ENCODE measurements around the gene RARG. TPM values are rescaled to one million over a fixed set of nuclear protein-coding genes. Genes with fewer than 3 reads are reported as not detected.

Gene RARG
- total and polyA plus RNA-seq, 11 donors, result 6.4 to 22.5 (median 14.4) TPM

- WGBS, 4 donors, result 87 to 93% (median 92%) methylated on average over 12 to 13 of the region's 13 CpGs
- ATAC-seq (no peak), DNase-seq (no peak)
- Histone ChIP-seq H3K4me3 (peak overlapping the region in 7 of 12 donors; percentile 66 to 97 (median 87)), H3K27me3 (no peaks in the 10 kb centered on the region), H3K27ac (peak overlapping the region in 3 of 12 donors; percentile 91 to 96 (median 92)), H3K4me1 (peaks cover 0 to 39% (median 24%) of the 10 kb centered on the region in 12 donors), H3K36me3 (peaks cover 0 to 26% (median 16%) of the 10 kb centered on the region in 9 donors), H3K9me3 (no peaks in the 10 kb centered on the region)
- no peak for TF ChIP-seq POLR2A (IDR thresholded peaks at IDR 0.05)
- no peak for TF ChIP-seq CTCF (IDR thresholded peaks at IDR 0.05)
- intact Hi-C loops (cut with DNase I), result loop anchor here in 2 of 10 donors (2.0 to 5.0 kb wide), 2 partner anchors 32 to 41 kb away; no protein-coding TSS in a partner anchor
Observed at GRCh38 chr12:53253298-53253697, 21.3 kb upstream of the RARG start.

GRCh38 chr12:53252349-53252916 is 20.4 kb upstream of the RARG start:
- TF ChIP-seq POLR2A (IDR thresholded peaks at IDR 0.05) (no peak), CTCF (IDR thresholded peaks at IDR 0.05) (peak in 1 of 12 donors; percentile 19)
- H3K36me3 ChIP-seq, result peaks cover 0 to 26% (median 16%) of the 10 kb centered on the region in 9 donors
- ATAC-seq (peak in 2 of 4 donors; percentile 9 to 10), DNase-seq (peak in 1 of 5 donors; percentile 31)
- H3K27me3 ChIP-seq, result no peaks in the 10 kb centered on the region
- WGBS, 4 donors, result 4 to 12% (median 10%) methylated on average over 17 to 19 of the region's 19 CpGs
- H3K4me3 ChIP-seq, result peak overlapping the region; percentile 58 to 97 (median 82)
- H3K4me1 ChIP-seq, result peaks cover 0 to 39% (median 24%) of the 10 kb centered on the region in 12 donors
- no peaks in the 10 kb centered on the region for H3K9me3 ChIP-seq
- intact Hi-C loops (cut with DNase I), result loop anchor here in 2 of 10 donors (1.0 to 5.0 kb wide), 4 partner anchors 31 to 40 kb away; no protein-coding TSS in a partner anchor
- H3K27ac ChIP-seq, result peak overlapping the region; percentile 66 to 97 (median 94)

GRCh38 chr12:53251477-53252348 is 19.7 kb upstream of the RARG start:
- Histone ChIP-seq H3K36me3 (peaks cover 0 to 26% (median 16%) of the 10 kb centered on the region in 9 donors), H3K4me3 (peak overlapping the region; percentile 58 to 97 (median 82)), H3K4me1 (peaks cover 0 to 39% (median 24%) of the 10 kb centered on the region in 12 donors), H3K27ac (peak overlapping the region; percentile 66 to 97 (median 94)), H3K9me3 (no peaks in the 10 kb centered on the region), H3K27me3 (no peaks in the 10 kb centered on the region)
- WGBS, 4 donors, result 1% methylated on average over 28 to 51 of the region's 51 CpGs
- peak; percentile 81 to 90 (median 84) for DNase-seq
- ATAC-seq, result peak; percentile 83 to 95 (median 92)
- intact Hi-C loops (cut with DNase I), result loop anchor here (1.0 to 5.0 kb wide), 10 partner anchors 19 to 39 kb away; partner anchors contain the start of gene RARG (in 1 of the 10)
- TF ChIP-seq CTCF (IDR thresholded peaks at IDR 0.05), result peak in 11 of 12 donors; percentile 5 to 64 (median 31)
- peak in 1 of 2 donors; percentile 49 for TF ChIP-seq POLR2A (IDR thresholded peaks at IDR 0.05)

GRCh38 chr12:53245286-53245685 is 13.3 kb upstream of the RARG start:
- no peaks in the 10 kb centered on the region for H3K4me1 ChIP-seq
- no peaks in the 10 kb centered on the region for H3K9me3 ChIP-seq
- DNase-seq (no peak), ATAC-seq (no peak)
- TF ChIP-seq CTCF (IDR thresholded peaks at IDR 0.05) (no peak), POLR2A (IDR thresholded peaks at IDR 0.05) (no peak)
- H3K4me3 ChIP-seq, result no peak overlapping the region
- H3K27ac ChIP-seq, result no peak overlapping the region
- H3K36me3 ChIP-seq, result no peaks in the 10 kb centered on the region
- WGBS, 4 donors, result 85 to 88% (median 87%) methylated on average over 3 of the region's 3 CpGs
- no peaks in the 10 kb centered on the region for H3K27me3 ChIP-seq
- intact Hi-C loops (cut with DNase I), result no loop called here

Data from heart left ventricle (tissue), 16 donors.